CMK (cell line): ENCODE measurements around the gene SNED1.
"Not testable (repeated sequence)": the region's sequence is repeated elsewhere in the genome, so short reads cannot be mapped to it uniquely, and the experiment has no call there.

ENCODE experiments used
- DNase-seq: peaks from one replicate; pipeline ENCODE4 v3.0.0-alpha.2; 2010; ENCODE audit warnings: low read depth

The SNED1 gene

DNA sequence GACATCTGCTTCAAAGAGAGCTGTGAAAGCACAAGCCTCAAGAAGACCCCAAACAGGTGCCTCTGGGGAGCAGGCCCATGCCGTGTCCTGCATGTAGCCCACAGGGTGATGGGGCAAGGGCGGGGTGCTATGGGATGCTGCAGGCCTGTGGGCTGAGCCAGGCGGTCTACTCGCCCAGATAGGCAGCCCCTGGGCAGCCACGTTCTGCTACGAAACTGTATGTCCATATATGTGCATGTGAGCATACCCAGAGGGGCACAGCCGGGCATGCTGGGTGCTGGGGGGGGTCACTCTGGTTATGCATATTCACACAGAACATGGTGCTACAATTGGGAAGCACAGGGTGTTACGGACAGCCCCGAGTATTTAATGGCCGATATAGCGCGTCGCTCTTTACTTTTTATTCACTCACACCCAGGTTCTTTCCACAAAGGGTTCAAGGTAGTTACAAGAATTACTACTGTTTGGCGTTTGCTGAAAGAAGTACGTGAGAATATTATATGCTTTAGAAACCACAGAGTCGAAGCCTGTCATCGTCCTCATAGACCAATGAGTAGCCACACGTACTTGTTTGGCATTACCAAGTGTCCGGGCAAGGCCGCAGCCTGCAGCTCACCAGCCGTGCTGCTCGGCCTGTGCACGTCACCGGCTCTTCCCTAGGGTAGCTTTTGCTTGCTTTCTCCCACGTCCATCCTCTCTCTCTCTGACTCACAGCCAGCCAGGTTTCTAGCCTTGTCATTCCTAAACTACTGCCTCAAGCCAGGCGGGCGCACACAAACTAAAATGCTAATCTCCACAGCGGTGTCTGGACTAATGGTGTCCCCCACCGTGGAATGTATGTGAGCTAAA lies 89.2 kb downstream of the SNED1 start:
- no peak for DNase-seq

DNA sequence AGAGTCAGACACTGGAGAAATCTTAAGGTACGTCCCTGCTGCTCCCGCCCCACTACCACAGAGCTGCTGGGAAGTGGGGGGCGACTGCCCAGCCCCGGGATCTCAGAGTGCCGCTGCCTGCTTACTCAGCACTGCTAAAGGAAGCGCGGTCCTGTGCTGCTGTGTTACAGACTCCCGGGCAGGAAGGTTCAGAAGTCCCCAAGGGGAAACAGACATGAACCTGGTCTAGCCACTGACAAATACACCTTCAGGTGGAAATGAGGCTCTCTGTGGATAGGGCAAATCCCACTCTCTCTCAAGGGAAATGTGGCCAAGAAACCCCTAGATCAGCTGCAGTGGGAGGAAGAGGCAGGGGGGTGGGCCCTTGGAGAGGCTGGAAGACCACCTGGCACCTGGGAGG lies 90.0 kb downstream of the SNED1 start:
- DNase-seq: no peak

DNA sequence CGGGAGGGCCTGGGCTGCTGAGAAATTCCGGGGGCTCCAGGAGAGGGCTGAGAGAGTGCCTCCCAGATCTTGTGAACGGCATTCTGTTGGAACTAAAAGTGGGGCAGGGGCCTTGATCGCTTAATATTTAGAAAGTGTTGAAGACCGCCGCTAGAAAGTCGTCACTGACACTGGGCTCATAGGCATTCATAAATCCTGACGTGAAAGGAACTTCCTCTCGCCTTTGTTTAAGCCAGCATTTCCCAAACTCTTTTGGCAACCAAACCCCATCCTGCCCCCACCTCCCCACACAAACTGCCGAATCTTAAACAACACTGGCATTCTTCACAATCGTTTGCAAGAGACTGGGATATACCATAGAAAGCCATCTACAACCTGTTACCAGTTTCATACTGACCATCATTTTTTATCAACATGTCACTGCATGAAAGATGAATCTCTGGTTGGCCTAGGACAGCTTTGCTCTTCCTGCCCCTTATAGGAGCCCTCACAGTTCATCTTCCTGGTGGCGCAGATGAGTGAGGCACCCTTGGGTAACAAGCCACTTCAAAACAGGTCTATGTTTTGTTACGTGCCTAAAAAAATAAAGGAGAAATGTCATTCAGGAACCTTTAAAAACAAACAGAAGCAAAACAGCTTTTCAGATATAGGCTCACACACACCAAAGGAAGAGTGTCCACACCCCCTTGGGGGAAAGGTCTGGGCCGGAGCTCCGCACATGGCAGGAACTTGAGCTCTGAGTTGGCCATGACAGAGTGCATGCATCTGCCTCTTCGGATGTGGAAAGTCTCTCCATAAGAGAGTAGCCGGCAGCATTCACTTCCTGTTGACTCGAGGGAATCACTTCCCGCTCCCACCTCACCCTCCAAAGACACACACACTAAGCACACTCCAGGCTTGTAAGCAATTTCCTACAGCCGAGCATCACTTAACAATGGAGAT lies 90.6 kb downstream of the SNED1 start:
- DNase-seq: no peak

DNA sequence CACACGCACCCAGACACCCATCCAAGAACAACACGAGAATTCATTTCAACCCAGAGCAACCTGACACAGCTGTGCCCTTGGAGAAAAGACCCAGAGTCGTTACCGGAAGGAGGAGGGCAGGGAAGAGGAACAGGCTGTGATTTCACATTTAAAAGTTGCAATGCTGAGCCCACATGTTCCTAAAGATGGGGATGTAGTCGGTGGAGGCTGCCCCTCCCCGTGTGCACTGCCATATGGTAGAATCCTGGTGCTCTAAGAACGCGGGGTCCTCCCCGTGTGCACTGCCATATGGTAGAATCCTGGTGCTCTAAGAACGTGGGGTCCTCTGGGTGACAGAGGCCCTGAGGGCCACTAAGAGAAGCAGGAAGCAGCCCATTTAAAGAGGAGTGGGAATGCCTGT lies 92.8 kb downstream of the SNED1 start:
- no peak for DNase-seq

DNA sequence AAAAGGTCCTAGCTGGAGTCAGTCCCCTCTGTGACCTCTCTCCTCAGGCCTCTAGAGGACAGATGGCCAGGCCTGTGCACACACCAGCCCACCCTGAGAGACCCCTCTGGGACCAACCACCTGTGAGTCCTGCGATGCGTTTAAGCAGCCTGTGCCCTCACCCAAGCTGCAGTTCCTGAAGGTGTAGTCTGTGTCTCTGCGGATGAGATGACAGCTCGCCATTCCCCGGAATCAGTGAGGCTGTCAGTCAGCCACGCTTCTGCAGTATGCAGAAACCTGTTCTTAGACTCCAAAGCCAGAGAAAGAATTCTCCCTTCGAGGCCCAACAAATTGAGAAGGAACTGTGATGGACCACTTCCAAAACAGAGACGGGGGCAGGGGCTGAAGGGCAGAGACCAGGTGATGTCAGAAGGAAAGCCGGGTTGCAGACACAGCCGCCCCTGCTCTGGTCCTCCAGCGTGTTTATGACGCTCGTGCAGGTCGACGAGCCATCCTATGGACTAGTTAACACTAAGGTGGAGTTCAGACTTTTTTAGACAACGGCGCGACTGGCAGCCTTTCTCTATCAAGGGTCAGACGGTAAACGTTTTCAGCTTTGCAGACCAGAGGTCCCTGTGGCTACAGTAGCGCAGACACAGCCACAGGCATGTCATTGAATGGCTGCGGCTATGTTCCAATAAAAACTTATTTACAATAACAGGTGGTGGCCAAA lies 93.5 kb downstream of the SNED1 start:
- no peak for DNase-seq

DNA sequence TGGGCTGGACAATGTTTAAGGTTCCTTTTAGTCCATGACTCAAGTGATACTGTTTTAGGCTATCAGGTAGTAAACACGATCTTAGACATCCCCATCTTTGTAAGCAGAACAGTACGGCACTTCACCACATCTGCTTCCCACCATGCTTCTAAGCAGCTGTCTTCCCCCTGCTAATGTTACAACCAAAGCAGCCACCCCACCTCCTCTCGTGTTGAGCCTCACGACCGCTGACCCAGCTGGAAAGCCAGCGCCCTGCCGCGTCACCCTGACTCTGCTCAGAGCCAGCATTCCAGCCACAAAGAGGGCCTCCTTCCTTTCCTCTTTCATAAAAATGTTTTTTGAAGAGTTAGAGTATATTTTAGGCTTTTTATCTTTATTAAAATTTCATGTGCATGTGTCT lies 94.3 kb downstream of the SNED1 start:
- DNase-seq: no peak

DNA sequence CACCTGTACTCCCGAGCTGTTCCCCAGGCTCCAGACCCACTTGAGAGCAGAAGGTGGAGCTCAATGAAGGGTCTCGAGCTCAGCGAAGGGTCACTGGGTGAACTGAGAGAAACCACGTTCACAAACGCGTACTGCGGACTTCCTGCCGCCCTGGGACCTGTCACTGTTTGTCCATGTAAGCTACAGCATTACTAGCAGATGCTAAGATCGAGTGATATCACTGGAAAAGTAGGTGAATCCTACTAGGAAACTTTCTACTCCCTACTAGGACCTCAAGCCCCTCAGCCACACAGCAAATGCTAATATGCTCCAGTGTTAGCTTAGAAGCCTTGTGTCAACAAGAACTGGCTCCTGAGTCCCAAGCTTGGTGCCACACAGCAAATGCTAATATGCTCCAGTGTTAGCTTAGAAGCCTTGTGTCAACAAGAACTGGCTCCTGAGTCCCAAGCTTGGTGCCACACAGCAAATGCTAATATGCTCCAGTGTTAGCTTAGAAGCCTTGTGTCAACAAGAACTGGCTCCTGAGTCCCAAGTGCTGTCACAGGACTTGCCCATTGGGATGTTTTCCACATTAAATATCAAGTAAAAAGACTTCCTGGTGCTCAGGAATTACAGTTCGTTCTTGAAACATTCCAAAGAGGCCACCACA lies 94.8 kb downstream of the SNED1 start:
- not testable (repeated sequence) for DNase-seq

DNA sequence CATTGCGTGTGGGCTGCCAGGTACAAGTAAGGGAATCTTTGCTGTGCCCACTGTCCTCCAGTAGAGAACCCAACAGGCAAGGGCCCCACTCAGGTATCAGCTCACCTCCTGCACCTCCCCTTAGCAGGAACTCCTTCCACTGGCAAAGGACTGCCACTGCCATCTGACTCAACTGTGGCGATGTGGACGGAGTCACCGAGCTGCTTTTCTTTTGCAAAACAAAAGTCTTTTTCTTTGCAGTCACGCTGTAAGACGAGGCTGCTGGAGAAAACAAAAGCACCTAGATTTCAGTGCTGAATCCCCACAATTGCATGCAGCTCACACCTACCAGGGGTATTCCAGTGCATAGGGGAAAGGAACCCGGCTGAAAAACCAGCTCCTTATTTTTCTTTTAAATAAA lies 95.8 kb downstream of the SNED1 start:
- DNase-seq: no peak

DNA sequence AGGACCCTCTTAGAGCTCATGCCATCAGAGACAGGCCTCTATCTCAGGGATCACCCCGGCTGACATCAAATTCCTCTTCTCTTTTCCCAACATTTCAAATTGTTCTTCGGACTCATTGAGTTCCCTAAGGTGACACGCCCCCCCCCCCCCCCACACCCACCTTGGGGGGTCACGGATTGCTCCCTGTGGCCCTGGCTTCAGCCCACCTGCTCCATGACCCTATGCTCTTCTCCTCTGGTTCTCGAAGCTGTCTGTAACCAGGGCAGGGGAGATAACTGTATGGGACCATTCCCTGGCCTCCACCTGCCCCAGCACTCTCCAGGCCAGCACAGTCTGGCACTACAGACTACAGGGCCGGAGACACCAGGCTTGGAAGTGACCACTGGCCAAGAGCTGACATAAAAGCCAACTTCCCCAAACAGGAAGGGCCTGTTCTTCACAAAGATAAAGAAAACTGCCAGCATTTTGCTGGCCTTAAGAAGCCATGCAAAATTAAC lies 96.6 kb downstream of the SNED1 start:
- no peak for DNase-seq

DNA sequence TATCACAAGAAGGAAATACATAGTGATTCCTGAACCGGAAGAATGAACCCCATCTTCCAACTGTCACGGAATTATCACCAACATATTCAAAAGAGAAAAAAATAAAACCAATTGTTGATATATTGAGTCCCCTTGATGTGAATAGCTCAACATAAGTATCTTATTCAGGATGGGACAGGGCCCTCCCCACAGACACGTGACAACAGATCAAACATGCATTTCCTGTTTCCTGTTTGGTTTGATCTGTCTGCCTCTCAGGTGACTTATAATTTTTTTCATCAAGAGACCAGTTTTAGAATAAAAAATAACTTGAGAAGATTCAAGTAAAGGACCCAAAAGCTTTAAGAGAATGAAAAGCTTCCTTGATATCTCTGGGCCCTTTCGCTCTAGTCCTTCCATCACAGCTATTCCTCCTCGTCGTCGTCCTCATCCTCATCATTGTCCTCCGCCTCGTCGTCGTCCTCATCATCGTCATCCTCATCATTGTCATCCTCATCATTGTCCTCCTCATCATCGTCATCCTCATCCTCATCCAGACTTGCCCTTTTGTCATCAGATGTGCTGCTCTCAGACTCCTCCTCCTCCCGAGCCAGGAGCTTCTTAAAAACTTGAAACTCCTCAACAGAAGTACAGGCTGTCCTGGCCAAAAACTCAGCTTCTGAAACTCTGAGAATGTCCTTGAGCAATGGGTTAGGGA lies 97.3 kb downstream of the SNED1 start:
- DNase-seq: no peak

DNA sequence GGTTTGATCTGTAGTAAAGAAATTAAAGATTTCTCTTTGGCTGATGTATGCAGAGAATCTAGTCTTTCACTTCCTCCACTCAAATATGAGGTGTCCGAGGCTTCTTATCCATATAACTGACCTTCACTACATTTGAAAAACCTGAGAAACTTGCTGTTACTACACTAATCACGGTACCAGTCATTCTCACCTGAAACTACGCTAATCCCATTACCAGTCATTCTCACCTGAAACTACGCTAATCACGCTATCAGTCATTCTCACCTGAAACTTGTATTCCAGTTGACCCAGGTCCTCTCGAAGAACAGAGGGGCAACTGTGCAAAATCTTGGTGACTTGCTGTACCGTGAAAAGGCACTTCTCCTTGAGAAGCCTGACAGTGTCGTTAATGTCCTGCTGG lies 98.6 kb downstream of the SNED1 start:
- no peak for DNase-seq

DNA sequence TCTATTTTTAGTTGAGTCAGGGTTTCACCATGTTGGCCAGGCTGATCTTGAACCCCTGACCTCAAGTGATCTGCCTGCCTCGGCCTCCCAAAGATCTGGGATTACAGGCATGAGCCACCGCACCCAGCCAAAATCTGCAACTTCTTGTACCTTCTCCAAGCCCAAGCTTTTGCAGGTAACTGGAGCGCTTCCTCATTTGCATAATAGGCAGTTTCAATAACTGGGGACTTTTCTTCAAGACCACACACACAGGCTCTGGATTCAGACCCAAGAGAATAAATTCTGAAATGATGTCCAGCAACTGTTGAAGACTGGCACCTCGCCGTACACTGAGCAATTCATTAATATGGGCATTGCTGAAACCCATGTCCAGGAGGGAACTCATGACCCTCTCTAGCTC lies 100.8 kb downstream of the SNED1 start:
- DNase-seq: no peak

DNA sequence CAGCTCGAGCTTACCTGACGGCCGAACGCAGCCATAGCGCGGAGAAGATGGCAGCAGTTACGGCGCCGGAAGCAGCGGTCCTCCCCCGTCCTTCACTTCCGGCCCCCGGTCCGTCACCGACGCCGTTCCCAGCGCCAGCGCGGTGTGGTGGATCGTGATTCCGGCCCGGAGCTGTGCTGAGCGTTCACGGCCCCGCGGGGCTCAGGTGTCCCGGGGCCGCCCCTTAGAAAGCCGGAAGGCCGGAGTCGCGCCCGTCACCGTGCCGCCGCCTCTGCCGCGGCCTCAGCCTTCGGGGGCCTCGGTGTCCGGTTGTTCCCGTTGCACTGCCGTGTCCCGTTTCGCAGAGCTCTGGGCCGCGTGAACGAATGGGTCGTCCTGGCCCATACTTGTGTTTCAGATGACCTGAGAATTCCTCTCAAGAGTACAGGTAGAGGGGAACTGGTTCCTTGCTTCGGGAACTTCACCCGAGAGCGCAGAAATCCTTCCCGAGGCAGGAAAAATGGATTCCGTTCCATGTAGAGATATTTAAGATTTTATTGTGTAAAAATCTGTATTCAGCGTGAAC lies 103.9 kb downstream of the SNED1 start, which contains the start of gene MTERF4:
Gene MTERF4, minus strand, starts transcription at position 49 of the 565 bp plus-strand sequence. Its CDS starts 14 bp downstream, at position 35.
- peak; percentile 49 for DNase-seq

DNA sequence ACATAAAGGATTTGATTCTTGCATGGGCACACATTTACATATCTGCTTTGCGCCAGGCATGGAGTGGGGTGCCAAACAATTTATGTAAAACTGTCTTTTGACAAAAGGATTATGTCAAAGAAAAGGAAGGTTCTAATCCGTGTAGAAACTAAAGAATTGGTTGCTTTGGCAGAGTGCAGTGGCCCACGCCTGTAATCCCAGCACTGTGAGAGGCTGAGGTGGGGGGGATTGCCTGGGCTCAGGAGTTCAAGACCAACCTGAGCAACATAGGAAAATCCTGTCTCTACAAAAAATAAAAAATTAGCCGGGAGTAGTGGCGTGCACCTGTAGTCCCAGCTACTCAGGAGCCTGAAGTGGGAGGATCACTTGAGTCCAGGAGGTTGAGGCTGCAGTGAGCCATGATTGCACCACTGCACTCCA lies 104.8 kb downstream of the SNED1 start:
- no peak for DNase-seq

DNA sequence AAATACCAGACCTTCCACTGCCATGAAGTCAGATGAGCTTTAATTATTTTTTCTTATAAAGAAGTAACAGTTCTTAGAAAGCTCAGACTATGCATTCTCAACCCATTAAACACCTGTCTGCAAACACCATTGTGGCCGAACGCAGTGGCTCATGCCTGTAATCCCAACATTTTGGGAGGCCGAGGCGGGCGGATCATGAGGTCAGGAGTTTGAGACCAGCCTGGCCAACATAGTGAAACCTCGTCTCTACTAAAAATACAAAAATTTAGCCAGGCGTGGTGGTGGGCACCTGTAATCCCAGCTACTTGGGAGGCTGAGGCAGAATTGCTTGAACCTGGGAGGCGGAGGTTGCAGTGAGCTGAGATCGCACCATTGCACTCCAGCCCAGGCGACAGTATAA lies 106.2 kb downstream of the SNED1 start:
- DNase-seq: not testable (repeated sequence)

DNA sequence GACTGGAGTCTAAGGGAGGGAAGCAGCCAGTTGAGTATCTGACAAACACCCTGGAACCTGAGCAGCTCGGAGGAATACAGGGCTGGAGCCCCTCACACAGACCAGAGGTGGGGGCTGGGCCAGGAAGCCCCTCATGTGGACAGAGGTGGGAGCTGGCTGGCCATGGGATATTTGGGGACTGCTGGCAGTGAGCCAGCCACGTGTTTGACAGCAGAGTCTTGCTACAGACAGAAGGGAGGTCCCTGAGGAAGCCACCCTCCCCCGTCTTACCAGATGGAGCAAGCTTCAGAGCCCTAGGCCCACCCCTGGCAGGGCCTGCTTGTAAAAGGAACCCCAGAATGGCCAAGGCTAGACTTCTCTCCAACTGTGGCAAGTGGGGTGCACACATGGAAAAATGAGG lies 107.2 kb downstream of the SNED1 start:
- peak; percentile 21 for DNase-seq

DNA sequence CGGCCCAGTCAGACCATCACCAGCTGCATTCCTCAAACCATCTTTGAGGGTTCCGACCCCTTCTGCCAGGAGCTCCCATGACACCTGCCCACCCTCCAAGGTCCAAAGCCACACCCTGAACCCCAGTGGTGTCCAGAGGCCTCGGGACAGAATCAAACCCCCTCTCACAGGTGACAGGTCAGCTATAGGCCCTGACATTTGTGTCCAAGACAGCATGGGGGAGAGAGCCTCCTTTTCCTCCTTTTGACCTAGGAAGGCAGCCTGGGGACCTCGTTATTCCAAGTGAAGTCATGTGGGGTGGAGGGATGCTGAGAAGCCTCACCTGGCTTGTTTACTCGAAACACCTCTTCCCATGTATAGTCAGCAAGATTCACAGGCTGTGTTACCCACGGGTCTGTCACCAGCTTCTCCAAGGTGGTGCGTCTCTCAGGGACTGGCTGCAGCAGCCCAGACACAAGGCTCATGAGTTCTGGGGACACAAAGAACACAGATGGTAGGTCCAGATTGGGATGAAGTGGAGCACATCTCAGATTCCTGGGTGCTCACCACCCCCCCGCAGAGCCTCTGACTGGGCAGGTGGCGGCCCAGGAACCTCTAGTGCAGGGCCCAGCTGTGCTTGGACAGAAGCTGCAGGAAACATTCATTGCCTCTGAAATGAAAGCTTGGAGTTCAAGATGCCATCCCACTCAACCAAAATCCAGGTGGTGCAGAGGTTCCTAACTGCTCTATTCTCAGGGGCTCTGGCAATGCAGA lies 108.8 kb downstream of the SNED1 start:
- DNase-seq: no peak

DNA sequence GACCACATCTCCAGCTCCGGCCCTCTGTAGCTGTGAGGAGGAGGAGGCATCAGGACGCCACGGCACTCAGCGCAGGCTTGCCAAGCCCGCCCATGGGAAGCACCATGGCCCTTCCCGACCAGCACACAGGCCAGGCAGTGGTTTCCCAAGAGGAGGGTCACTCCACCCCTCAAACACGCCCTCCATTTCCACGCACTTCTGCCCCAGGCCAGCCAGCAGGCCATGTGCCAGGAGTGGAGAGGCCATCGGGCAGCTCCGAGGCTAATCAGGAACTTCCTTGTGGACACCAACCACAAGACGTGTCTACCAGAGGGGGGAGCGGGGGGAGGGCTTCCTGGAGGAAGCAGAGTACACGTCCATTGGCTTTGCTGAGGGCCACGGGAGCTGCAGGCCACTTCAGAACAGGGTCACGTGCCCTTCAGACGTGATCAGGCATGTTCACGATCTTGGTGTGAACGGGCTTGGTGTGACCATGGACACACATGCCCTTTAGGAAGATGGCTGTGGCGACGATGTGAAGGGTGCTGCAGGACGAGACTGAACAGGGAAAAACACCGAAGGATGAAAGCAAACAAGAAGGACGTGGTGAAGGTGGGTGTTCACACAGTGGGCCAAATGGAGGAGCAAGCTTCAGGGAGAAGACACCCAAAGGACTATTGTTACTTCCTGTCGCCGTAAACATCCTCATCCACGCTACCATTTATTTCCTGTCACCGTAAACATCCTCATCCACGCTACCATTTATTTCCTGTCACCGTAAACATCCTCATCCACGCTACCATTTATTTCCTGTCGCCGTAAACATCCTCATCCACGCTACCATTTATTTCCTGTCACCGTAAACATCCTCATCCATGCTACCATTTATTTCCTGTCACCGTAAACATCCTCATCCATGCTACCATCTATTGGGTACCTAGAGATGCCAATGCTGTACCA lies 110.1 kb downstream of the SNED1 start:
- DNase-seq: peak; percentile 37
